ENCODE results near the gene TP53I13.

Gene TP53I13

DNA sequence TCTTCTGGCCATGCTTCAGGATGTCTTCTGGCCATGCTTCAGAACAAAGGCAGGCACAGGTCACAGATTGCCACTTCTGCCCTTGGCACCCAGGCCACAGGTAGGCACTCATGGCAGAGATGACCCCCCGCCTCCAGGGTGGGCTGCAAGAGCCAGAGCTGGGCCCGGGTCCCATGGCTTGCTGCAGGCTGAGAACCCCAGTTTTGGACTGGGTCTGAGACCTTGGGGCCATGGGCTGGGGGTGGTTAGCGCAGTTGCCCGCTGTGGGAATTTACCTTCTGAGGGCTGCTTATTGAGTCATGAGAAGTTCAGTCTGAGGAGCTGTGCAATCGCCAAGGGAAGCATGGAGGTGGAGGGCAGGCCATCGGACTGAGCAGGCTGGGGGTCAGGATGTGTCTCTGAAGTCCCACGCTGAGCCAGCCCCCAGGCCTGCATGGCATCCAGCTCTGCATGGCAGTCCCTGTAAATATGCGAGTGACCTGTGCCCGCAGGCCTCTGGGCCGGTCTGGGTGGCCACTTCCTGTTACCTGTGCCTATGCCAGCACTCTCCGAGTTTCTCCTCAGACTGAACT, 26.1 kb downstream of the TP53I13 start:
- DNase-seq (ENCODE audit: low read depth), result no peak
- TF ChIP-seq, protein P1, sequence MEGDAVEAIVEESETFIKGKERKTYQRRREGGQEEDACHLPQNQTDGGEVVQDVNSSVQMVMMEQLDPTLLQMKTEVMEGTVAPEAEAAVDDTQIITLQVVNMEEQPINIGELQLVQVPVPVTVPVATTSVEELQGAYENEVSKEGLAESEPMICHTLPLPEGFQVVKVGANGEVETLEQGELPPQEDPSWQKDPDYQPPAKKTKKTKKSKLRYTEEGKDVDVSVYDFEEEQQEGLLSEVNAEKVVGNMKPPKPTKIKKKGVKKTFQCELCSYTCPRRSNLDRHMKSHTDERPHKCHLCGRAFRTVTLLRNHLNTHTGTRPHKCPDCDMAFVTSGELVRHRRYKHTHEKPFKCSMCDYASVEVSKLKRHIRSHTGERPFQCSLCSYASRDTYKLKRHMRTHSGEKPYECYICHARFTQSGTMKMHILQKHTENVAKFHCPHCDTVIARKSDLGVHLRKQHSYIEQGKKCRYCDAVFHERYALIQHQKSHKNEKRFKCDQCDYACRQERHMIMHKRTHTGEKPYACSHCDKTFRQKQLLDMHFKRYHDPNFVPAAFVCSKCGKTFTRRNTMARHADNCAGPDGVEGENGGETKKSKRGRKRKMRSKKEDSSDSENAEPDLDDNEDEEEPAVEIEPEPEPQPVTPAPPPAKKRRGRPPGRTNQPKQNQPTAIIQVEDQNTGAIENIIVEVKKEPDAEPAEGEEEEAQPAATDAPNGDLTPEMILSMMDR (IDR thresholded peaks at IDR 0.05; ENCODE audit: insufficient read depth, low read depth, low read length, missing control alignments), result no peak
- H3K4me3 ChIP-seq (ENCODE audit: low read depth, low read length), result no peak overlapping the region

DNA sequence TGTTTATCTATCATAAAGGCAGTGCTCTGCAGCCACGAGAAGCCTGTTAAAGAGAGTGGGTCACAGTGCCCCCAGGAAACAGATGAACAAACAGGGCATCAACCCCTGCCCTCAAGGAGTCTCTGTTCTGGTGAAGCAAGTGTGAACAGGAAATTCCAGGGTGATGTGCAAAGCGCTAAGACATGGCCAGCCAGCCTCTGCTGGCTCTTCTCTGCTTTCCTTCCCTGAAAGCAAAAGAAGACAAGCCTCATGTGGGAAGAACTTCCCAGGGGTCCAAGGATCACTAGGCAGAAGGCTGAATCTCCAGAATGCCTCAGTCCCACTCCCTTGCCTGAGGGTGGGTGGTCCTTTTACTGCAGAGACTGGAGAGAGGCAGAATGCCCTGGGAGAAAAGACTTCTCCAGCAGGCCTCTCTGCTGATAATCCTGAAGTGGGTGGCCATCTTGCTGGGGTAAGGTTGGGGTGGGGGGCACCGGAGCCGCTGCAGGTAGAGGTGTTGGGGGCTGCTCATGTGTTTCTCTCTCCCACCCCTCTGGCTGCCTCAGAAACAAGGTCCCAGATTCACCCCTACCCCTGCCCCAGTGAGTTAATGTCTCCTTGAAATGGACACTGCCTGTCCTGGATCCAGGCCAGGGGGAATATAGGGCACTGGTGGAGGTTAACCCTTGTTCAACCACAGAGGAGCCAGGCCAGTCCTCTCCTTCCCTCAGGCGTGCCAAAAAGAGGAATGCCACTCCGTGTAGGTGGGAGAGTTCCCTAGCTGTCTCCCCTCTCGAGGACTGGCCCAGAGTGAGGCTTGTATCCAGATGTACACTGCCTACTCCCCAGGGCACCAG, 26.8 kb downstream of the TP53I13 start:
- H3K4me3 ChIP-seq (ENCODE audit: low read depth, low read length), result no peak overlapping the region
- no peak for DNase-seq (ENCODE audit: low read depth)
- TF ChIP-seq, protein P1 (IDR thresholded peaks at IDR 0.05; ENCODE audit: insufficient read depth, low read depth, low read length, missing control alignments), result no peak

DNA sequence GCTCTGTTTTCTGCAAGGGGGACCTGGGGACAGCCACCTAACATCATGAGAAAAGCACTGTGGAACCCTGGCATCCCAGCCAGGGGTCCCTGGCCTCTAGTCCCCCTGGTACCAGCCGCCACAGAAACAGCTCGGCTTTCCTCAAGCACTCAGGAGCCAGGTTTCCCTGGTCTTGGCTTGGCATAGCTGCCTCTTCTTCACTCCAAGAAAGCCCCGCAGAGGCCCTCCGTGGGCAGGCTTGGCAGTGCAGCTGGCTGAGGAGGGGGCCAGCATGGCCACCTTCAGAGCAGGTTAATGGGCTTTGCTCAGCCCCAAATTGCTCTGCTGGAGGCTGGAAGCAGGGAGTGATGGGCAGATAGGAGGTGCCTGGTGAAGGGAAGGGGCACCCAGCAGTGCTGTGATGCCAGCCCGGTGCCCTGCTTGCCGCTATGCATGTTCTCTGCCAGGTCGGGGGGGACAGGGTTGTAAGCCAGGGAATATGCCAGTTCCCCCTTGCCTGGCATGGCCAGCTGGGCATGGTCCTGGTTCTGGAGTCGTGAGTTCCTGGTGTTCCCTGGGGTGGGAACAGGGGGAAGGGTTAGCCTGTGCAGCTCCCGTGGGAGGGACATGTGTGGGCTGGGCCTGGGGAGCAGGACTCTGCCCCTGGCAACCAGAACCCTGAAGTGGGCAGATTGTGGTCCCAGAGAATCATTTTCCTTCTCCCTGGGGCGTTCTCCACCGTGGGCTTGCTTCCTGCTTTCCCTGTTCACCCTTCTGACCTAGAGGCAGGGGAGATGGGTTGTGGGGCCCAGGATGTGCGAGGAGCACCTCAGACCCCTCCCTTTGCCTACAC, 27.7 kb downstream of the TP53I13 start:
- DNase-seq (ENCODE audit: low read depth), result no peak
- no peak overlapping the region for H3K4me3 ChIP-seq (ENCODE audit: low read depth, low read length)
- TF ChIP-seq, protein P1 (IDR thresholded peaks at IDR 0.05; ENCODE audit: insufficient read depth, low read depth, low read length, missing control alignments), result no peak

DNA sequence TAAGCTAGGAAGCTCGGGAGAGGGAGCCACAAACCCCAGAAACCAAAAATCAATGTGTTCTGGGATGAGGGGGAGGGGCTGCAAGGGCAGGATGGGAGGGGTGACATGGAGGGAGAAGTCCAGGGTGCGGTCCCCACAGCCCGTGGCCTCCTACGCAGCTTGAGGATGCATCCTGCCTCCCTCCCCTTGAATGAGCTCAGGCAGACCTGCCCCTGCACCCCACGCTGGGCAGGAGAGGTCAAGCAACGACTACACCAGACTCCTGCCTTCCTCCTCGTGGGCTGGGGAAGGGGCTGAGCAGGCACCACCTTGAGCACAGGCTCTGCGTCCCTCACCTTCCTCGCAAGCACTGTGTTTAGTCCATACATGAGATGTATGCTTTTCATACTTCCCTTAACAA, 28.3 kb downstream of the TP53I13 start:
- H3K4me3 ChIP-seq (ENCODE audit: low read depth, low read length), result no peak overlapping the region
- no peak for DNase-seq (ENCODE audit: low read depth)
- TF ChIP-seq, protein P1 (IDR thresholded peaks at IDR 0.05; ENCODE audit: insufficient read depth, low read depth, low read length, missing control alignments), result no peak

DNA sequence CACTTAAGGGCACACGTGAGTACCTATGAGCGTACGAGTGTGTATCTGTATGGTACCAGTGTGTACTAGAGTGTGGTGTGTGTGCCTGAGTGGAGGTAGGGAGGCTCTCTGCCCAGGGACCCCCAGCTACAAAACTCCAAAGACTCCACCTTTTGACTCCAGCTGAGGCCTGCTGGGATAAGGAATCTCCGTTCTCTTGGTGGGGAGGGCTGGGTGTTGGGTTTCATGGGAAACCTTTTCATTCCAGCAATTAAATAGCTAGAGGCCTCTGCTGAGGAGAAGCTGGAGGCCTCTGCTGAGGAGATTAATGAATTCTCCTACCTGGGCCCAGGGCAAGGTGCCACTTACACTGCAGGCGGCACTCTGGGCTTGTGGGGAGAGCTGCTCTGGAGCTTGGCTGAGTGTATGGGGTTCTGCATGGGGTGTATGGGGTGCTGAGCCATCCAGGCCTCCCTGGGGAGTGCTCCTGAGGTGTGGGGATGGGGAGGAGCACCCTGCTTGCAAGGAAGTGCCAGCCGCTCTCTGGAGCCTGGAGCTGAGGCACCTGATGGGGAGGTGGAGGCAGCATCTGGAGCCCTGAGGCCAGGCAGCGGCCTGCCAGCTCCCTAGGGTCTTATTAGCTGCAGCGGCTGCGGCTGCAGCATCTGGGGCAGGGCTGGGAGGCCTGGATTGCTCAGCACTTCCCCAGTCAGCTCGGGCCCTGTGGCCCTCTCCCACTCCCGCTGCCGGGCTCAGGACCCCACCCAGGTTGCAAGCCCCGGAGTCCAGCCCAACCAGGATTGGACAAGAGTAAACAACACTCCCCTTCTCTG, 29.1 kb downstream of the TP53I13 start:
- TF ChIP-seq, protein P1 (IDR thresholded peaks at IDR 0.05; ENCODE audit: insufficient read depth, low read depth, low read length, missing control alignments), result no peak
- no peak for DNase-seq (ENCODE audit: low read depth)
- H3K4me3 ChIP-seq (ENCODE audit: low read depth, low read length), result no peak overlapping the region

DNA sequence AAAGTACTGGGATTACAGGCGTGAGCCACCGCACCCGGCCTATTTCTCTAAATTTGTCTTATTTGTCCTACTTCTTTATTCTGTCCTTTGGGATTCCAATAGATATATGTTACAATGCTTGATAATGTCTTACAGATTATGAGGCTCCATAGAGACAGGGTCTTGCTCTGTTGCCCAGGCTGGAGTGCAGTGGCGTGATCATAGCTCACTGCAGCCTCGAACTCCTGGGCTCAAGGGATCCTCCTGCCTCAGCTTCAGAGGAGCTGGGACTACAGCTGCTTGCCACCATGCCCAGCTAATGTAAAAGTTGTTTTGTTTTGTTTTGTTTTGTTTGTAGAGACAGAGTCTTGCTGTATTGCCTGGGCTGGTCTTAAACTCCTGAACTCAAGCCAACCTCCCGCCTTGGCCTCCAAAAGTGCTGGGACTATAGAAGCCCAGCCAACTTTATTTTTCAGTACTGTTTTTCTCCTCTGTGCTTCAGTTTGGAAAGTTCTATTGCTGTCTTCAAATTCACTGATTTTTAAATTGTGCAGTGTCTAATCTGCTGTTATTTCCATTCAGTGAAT, 34.7 kb downstream of the TP53I13 start:
- DNase-seq (ENCODE audit: low read depth), result no peak
- TF ChIP-seq, protein P1 (IDR thresholded peaks at IDR 0.05; ENCODE audit: insufficient read depth, low read depth, low read length, missing control alignments), result no peak
- no peak overlapping the region for H3K4me3 ChIP-seq (ENCODE audit: low read depth, low read length)
